IMR-90 (cell line): ENCODE data around the gene ITIH2.

Experiments
- CEBPB ChIP-seq: IDR thresholded peaks from 2 replicates; pipeline ENCODE4 v1.6.1; 2012; ENCODE audit warnings: low read depth, low read length, improper control_type of control experiment
- TF ChIP-seq, protein P1 (sequence below): fragments of 150-350 bp; IDR thresholded peaks from 2 replicates; pipeline ENCODE4 v1.6.1; 2017; ENCODE audit warnings: mild to moderate bottlenecking, antibody characterized with exemption, low read length, low read depth

DNA sequence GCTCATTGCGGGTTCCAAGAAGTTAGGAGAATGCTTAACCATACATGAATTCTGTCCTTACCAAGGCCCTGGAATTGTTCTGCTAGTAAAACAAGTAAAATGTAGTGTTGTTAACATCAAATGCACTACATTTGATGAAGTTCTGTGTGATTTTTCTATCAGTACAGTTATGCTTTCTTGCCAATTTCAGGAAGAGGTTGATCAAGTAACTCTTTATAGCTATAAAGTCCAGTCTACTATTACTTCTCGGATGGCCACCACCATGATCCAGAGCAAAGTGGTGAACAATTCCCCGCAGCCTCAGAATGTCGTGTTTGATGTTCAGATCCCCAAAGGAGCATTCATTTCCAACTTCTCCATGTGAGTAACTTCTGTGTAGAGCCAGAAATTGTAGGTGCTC is 5.7 kb downstream of the ITIH2 start:
- TF ChIP-seq CEBPB = no peak
- TF ChIP-seq, protein P1, sequence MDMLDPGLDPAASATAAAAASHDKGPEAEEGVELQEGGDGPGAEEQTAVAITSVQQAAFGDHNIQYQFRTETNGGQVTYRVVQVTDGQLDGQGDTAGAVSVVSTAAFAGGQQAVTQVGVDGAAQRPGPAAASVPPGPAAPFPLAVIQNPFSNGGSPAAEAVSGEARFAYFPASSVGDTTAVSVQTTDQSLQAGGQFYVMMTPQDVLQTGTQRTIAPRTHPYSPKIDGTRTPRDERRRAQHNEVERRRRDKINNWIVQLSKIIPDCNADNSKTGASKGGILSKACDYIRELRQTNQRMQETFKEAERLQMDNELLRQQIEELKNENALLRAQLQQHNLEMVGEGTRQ = no peak
